ENCODE measurements around the gene CAPN11.

GRCh38 chr6:44225579-44226325 is 67.1 kb downstream of the CAPN11 start:
- TF ChIP-seq EZH2 (IDR thresholded peaks at IDR 0.05) (no peak), CTCF (IDR thresholded peaks at IDR 0.05 in 2 of 3, conservative IDR thresholded peaks at IDR 0.05 in 1 of 3; ENCODE audit: borderline replicate concordance in 1 of 3, insufficient read depth in 1 of 3, low read depth in 2 of 3, low read length in 2 of 3) (no peak), ELF1 (IDR thresholded peaks at IDR 0.05; ENCODE audit: borderline replicate concordance, low read depth) (no peak), POLR2A (IDR thresholded peaks at IDR 0.05; ENCODE audit: borderline replicate concordance, extremely low read depth, insufficient read depth, insufficient read length) (no peak), EZH2phosphoT487 (IDR thresholded peaks at IDR 0.05; ENCODE audit: borderline replicate concordance) (no peak), YY1 (IDR thresholded peaks at IDR 0.05; ENCODE audit: extremely low read depth, insufficient replicate concordance, low read depth, low read length) (no peak), MAX (IDR thresholded peaks at IDR 0.05) (no peak), SP1 (IDR thresholded peaks at IDR 0.05; ENCODE audit: low read depth) (no peak), SRF (IDR thresholded peaks at IDR 0.05; ENCODE audit: low read depth) (no peak), JUND (IDR thresholded peaks at IDR 0.05) (no peak), TCF7L2 (IDR thresholded peaks at IDR 0.05; ENCODE audit: borderline replicate concordance, extremely low read depth, insufficient read depth, insufficient read length) (no peak), CEBPB (IDR thresholded peaks at IDR 0.05; ENCODE audit: low read depth) (no peak), RAD21 (IDR thresholded peaks at IDR 0.05; ENCODE audit: low read depth) (no peak), POLR2AphosphoS5 (IDR thresholded peaks at IDR 0.05; ENCODE audit: low read depth, low read length) (no peak)

Measured in HCT116 (cell line).